ENCODE data around the gene PDIA5. TPM values are rescaled to one million over a fixed set of nuclear protein-coding genes. Genes with fewer than 3 reads are reported as not detected.

Gene PDIA5
- total RNA-seq, 1 donor from 2014 or later: 6.0 TPM

- no peak overlapping the region for H3K27ac ChIP-seq (replicated peaks)
- peaks cover 46% of the 10 kb centered on the region for H3K36me3 ChIP-seq
- H3K9me3 ChIP-seq (replicated peaks): no peaks in the 10 kb centered on the region
- no peak for DNase-seq
- no peaks in the 10 kb centered on the region for H3K27me3 ChIP-seq (ENCODE audit: low read depth)
- H3K4me3 ChIP-seq: no peak overlapping the region
- intact Hi-C loops (cut with micrococcal nuclease): no loop called here
- TF ChIP-seq CTCF (IDR thresholded peaks at IDR 0.05; ENCODE audit: borderline replicate concordance): no peak
- no peaks in the 10 kb centered on the region for H3K4me1 ChIP-seq
Measured at GRCh38 chr3:123141276-123141675, 74.5 kb downstream of the PDIA5 start.

DNA sequence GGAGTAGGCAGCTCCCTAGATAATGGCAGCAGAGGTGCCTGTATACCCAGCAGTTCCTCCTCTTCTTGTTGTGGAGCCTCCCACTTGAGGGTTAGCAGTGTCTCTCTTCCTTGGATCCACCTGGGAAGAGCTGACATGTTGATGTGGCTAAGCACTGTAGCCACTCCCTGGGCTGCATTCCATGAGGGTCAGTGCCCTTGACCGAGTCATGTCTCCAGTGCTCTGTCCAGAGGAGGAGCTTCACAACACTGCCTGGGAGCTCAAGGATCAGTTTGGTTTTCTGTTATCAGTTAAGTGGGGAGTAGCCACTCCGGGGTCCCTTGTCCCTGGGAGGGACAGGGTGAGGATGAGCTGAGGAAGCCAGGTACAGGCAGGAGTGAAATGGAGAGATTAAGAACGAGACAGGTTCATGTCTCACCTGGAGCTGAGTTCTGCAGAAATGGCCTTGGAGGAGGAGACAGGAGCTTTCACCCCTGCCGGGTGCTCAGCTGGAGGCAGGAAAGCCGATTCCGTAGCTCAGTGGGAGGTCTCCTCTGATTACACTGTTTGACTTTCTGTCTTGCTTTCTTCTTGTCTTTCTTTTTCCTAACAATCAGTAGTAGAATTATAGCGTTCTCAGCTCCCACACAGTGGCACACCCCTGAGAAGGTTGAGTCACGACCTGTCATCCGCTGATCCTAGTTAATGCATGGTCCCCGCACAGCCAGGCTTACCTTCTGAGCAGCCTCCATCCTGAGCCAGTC lies 77.0 kb downstream of the PDIA5 start:
- H3K4me3 ChIP-seq: no peak overlapping the region
- peaks cover 64% of the 10 kb centered on the region for H3K36me3 ChIP-seq
- no peaks in the 10 kb centered on the region for H3K27me3 ChIP-seq (ENCODE audit: low read depth)
- no peak overlapping the region for H3K27ac ChIP-seq (replicated peaks)
- no peak for DNase-seq
- no peak for TF ChIP-seq CTCF (IDR thresholded peaks at IDR 0.05; ENCODE audit: borderline replicate concordance)
- H3K4me1 ChIP-seq: no peaks in the 10 kb centered on the region
- intact Hi-C loops (cut with micrococcal nuclease): no loop called here
- H3K9me3 ChIP-seq (replicated peaks): no peaks in the 10 kb centered on the region

GRCh38 chr3:123147754-123148535 lies 81.1 kb downstream of the PDIA5 start:
- H3K36me3 ChIP-seq: peaks cover 75% of the 10 kb centered on the region
- no peak for DNase-seq
- H3K9me3 ChIP-seq (replicated peaks): no peaks in the 10 kb centered on the region
- intact Hi-C loops (cut with micrococcal nuclease): no loop called here
- peaks cover 8% of the 10 kb centered on the region for H3K4me1 ChIP-seq
- H3K27ac ChIP-seq (replicated peaks): no peak overlapping the region
- no peaks in the 10 kb centered on the region for H3K27me3 ChIP-seq (ENCODE audit: low read depth)
- no peak for TF ChIP-seq CTCF (IDR thresholded peaks at IDR 0.05; ENCODE audit: borderline replicate concordance)
- H3K4me3 ChIP-seq: no peak overlapping the region

GRCh38 chr3:123148772-123149171 lies 81.9 kb downstream of the PDIA5 start:
- H3K27ac ChIP-seq (replicated peaks): no peak overlapping the region
- DNase-seq: no peak
- intact Hi-C loops (cut with micrococcal nuclease): no loop called here
- H3K4me1 ChIP-seq: peaks cover 8% of the 10 kb centered on the region
- no peak overlapping the region for H3K4me3 ChIP-seq
- H3K27me3 ChIP-seq (ENCODE audit: low read depth): no peaks in the 10 kb centered on the region
- H3K36me3 ChIP-seq: peaks cover 71% of the 10 kb centered on the region
- TF ChIP-seq CTCF (IDR thresholded peaks at IDR 0.05; ENCODE audit: borderline replicate concordance): no peak
- H3K9me3 ChIP-seq (replicated peaks): no peaks in the 10 kb centered on the region

DNA sequence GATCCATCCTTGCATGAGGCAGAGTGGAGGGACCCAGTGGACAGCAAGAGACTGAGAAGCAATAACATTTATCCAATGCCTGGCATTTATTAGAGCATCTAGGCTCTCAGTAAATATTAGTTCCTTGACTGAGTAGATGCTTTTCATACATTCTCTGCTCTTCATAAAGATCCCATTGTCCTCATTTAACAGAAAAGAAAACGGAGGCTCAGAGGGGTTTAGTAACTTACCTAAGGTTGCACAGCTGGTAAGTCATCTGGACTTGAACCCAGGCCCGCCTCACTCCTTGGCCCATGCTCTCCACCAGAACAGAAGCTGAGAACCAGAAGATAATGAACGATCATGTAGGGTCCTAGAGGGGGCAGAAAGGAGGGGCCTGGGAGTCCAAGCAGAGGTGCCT lies 82.7 kb downstream of the PDIA5 start:
- peaks cover 65% of the 10 kb centered on the region for H3K36me3 ChIP-seq
- H3K9me3 ChIP-seq (replicated peaks): no peaks in the 10 kb centered on the region
- intact Hi-C loops (cut with micrococcal nuclease): no loop called here
- H3K27me3 ChIP-seq (ENCODE audit: low read depth): no peaks in the 10 kb centered on the region
- peaks cover 8% of the 10 kb centered on the region for H3K4me1 ChIP-seq
- H3K4me3 ChIP-seq: no peak overlapping the region
- DNase-seq: no peak
- H3K27ac ChIP-seq (replicated peaks): no peak overlapping the region
- no peak for TF ChIP-seq CTCF (IDR thresholded peaks at IDR 0.05; ENCODE audit: borderline replicate concordance)
